GM04504 (cell line): ENCODE measurements around the gene ATP6AP2.

Experiments used
- DNase-seq: peaks from one replicate; pipeline ENCODE4 v3.0.0-alpha.2; 2012; ENCODE audit warnings: low read depth

Gene ATP6AP2

GRCh38 chrX:40644821-40645358 is 64.1 kb downstream of the ATP6AP2 start:
- DNase-seq: peak; percentile 67

GRCh38 chrX:40646489-40647306 is 65.9 kb downstream of the ATP6AP2 start:
- DNase-seq: no peak

GRCh38 chrX:40647307-40648197 is 66.8 kb downstream of the ATP6AP2 start, which contains the start of gene CXorf38:
Gene CXorf38 (minus strand): TSS chrX:40647561. CDS start chrX:40647520, 41 bp downstream.
- peak; percentile 84 for DNase-seq

- DNase-seq: peak; percentile 33
These were observed 71.0 kb downstream of the ATP6AP2 start for GRCh38 chrX:40651620-40652223.

- no peak for DNase-seq
These were observed 71.9 kb downstream of the ATP6AP2 start for GRCh38 chrX:40652664-40653063.

GRCh38 chrX:40653535-40653934 is 72.8 kb downstream of the ATP6AP2 start:
- no peak for DNase-seq
